Epithelial cell of prostate (primary cell): ENCODE measurements around the gene FSTL1.

Experiments
- DNase-seq: peaks from one replicate; pipeline ENCODE4 v3.0.0-alpha.2; 2011; ENCODE audit warnings: low read depth, low spot score
- H3K27ac ChIP-seq: fragments of 450-650 bp; 2 replicates; pipeline ENCODE4 v1.5.1; 2017; ENCODE audit warnings: mild to moderate bottlenecking

The FSTL1 gene

GRCh38 chr3:120450600-120451271, at the start of gene FSTL1:
Gene FSTL1 (minus strand): TSS chr3:120450992. CDS start chr3:120450746, 246 bp downstream.
- DNase-seq = no peak
- H3K27ac ChIP-seq = peak within 1 kb of the TSS; percentile 69

- DNase-seq = no peak
- no peak overlapping the region for H3K27ac ChIP-seq
Measured at GRCh38 chr3:120498556-120499346, 48.0 kb upstream of the FSTL1 start.

GRCh38 chr3:120497818-120498217, 47.0 kb upstream of the FSTL1 start:
- H3K27ac ChIP-seq = no peak overlapping the region
- DNase-seq = no peak

GRCh38 chr3:120497336-120497735, 46.5 kb upstream of the FSTL1 start:
- peak; percentile 39 for DNase-seq
- H3K27ac ChIP-seq = peak overlapping the region; percentile 65

GRCh38 chr3:120496278-120497002, 45.6 kb upstream of the FSTL1 start:
- peak overlapping the region; percentile 65 for H3K27ac ChIP-seq
- DNase-seq = peak; percentile 45

- H3K27ac ChIP-seq = peak overlapping the region; percentile 65
Measured at GRCh38 chr3:120495809-120496208, 45.0 kb upstream of the FSTL1 start.

GRCh38 chr3:120492103-120492502, 41.3 kb upstream of the FSTL1 start:
- H3K27ac ChIP-seq = no peak overlapping the region
- no peak for DNase-seq

More at GRCh38 chr3:120495809-120496208, 45.0 kb upstream of the FSTL1 start:
- DNase-seq = no peak

- DNase-seq = no peak
- H3K27ac ChIP-seq = no peak overlapping the region
Measured at GRCh38 chr3:120489421-120489820, 38.6 kb upstream of the FSTL1 start.

GRCh38 chr3:120488296-120488695, 37.5 kb upstream of the FSTL1 start:
- H3K27ac ChIP-seq = no peak overlapping the region
- no peak for DNase-seq

GRCh38 chr3:120487191-120487650, 36.4 kb upstream of the FSTL1 start:
- H3K27ac ChIP-seq = no peak overlapping the region
- no peak for DNase-seq

GRCh38 chr3:120481081-120481480, 30.3 kb upstream of the FSTL1 start:
- DNase-seq = no peak
- H3K27ac ChIP-seq = no peak overlapping the region

GRCh38 chr3:120477781-120478180, 27.0 kb upstream of the FSTL1 start:
- H3K27ac ChIP-seq = no peak overlapping the region
- DNase-seq = no peak

- H3K27ac ChIP-seq = no peak overlapping the region
- DNase-seq = no peak
Measured at GRCh38 chr3:120475722-120476377, 25.1 kb upstream of the FSTL1 start.

GRCh38 chr3:120473896-120474675, 23.3 kb upstream of the FSTL1 start:
- no peak for DNase-seq
- no peak overlapping the region for H3K27ac ChIP-seq

- no peak for DNase-seq
- no peak overlapping the region for H3K27ac ChIP-seq
Measured at GRCh38 chr3:120473389-120473788, 22.6 kb upstream of the FSTL1 start.

- no peak overlapping the region for H3K27ac ChIP-seq
- DNase-seq = no peak
Measured at GRCh38 chr3:120472121-120472844, 21.5 kb upstream of the FSTL1 start.

GRCh38 chr3:120471643-120472042, 20.9 kb upstream of the FSTL1 start:
- no peak for DNase-seq
- no peak overlapping the region for H3K27ac ChIP-seq

GRCh38 chr3:120470870-120471269, 20.1 kb upstream of the FSTL1 start:
- H3K27ac ChIP-seq = peak overlapping the region; percentile 79
- DNase-seq = no peak

- DNase-seq = no peak
- peak overlapping the region; percentile 79 for H3K27ac ChIP-seq
Measured at GRCh38 chr3:120469882-120470301, 19.1 kb upstream of the FSTL1 start.
